ENCODE results near the gene TANC1.

The TANC1 gene

GRCh38 chr2:159063677-159064076 lies 95.2 kb downstream of the TANC1 start:
- DNase-seq (ENCODE audit: low spot score) = no peak

- DNase-seq (ENCODE audit: low spot score) = peak; percentile 14
These were observed 96.2 kb downstream of the TANC1 start for GRCh38 chr2:159064446-159065301.

DNA sequence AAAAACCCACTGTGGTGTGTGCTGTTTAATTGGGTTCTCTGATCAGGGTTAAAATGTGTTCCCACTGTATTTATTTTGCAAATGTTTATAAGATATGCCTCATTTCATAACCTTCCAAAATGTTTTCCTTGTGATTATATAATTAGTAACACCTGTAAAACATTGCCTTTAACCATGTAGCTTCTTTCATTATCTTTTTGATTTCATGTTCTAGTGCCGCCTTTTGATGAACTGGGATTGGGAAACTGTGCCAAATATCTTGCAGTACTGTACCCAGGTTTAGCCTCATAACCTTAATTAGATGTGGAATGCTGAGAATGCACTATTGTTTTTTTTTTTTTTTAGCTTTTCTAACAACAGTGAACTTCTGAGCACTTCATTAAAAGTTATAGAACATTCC lies 96.9 kb downstream of the TANC1 start:
- no peak for DNase-seq (ENCODE audit: low spot score)

GRCh38 chr2:159065891-159066290 lies 97.5 kb downstream of the TANC1 start:
- no peak for DNase-seq (ENCODE audit: low spot score)

- DNase-seq (ENCODE audit: low spot score) = no peak
These were observed 98.2 kb downstream of the TANC1 start for GRCh38 chr2:159066541-159067156.

- DNase-seq (ENCODE audit: low spot score) = no peak
These were observed 99.5 kb downstream of the TANC1 start for GRCh38 chr2:159067971-159068370.

DNA sequence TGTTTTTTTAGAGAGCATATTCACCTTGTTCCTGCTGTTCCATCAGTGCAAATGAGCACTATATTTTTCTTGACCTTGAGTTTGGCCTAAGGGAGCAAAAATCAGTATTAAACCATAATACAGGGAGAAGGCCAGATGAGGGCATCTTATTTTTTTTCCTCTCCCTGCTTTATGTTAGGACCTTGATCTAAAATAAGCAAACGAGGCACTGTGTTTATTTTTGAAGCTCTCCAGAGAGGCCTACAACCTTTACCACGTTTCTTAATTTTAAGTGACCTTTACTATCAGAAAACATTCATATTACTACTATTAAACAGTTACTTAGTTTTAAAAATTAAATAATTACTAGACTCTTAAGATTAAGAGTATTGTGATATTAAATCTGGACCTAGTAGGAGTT lies 100.8 kb downstream of the TANC1 start:
- DNase-seq (ENCODE audit: low spot score) = no peak

- no peak for DNase-seq (ENCODE audit: low spot score)
These were observed 101.8 kb downstream of the TANC1 start for GRCh38 chr2:159070235-159070634.

DNA sequence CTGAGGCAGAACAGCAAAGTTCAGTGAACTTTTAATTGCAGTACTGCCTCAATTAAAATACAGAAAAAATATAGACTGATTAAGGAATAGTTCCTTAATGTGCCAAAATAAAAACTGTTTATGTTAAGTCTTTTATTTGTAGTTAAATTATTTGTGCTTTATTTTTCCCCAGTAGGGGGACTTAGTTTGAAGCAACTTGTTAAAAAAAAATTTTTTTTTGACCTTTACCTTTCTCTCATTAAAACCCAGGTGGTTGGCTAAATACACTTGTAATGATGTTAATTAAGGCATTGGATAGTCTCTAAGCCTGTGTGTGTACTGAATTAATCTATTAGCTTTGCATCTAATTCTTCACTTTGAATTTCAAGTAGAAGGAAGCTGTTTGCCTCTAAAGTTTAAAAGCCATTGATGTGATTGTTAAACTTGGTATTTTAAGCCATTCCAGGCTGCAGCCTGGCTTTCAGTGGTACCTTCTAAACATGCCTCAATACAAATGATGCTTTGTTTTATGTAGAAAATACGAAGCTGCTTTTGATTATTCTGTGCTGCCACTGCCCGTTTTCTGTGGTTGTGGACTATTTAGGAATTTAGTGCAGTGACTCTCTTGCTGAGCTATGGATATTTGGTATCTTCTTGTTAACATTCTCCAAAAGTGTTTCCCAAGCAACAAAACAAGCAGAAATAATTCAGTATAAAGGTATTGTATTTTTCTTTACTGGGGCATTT lies 102.9 kb downstream of the TANC1 start:
- DNase-seq (ENCODE audit: low spot score) = no peak

DNA sequence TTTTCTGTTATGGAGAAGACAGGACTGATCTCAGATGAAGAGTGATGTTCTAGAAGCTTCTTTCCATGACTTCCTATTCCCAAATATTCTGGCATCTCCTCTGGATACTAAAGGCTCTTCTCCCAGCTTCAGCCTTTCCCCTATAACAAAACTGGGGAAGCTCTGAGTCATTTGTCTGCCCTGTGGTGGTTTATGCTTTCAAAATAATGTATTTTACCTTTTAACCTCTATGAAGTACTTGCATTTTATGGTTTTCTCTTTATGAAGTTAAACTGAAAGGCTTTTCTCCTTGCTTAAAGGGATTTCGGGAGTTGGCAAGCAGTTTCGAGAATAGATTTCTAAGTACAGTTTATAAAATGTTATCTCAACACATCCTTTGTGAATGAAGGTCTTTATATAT lies 104.4 kb downstream of the TANC1 start:
- no peak for DNase-seq (ENCODE audit: low spot score)

DNA sequence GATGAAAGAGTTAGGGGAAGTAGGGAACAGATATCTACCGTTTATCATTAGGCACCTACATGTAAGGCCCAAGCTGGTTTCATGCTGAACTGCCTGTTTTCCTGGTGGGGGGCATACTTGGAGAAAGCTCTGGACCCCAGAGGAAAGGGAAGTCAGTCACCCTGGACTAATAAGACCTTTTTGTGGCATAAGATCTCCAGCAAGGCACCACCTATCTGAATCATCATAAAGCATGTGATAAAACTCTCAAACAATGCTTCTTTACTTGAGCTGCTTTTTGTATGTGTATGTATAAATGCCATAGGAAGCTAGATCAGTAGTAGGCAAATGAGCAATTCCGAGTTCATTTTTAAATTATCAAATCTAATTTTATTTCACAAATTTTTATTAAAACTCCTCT lies 104.8 kb downstream of the TANC1 start:
- DNase-seq (ENCODE audit: low spot score) = peak; percentile 30

DNA sequence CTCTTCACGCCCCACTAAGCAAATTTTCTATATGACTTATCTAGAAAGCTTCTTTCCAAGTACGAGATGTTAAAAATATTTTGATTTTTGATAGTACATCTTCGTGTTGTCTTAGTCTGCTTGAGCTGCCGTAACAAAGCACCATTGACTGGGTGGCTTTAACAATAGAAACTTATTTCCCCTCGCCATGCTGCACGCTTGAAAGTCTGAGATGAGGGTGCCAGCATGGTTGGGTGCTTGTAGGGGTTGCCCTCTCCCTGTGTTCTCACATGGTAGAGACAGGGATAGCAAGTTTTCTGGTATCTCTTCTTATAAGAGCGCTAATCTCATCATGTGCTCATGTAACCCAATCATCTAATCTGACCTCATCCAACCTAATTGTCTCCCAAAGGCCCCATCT lies 106.2 kb downstream of the TANC1 start:
- no peak for DNase-seq (ENCODE audit: low spot score)

GRCh38 chr2:159075727-159076126 lies 107.3 kb downstream of the TANC1 start:
- DNase-seq (ENCODE audit: low spot score) = no peak

- no peak for DNase-seq (ENCODE audit: low spot score)
These were observed 107.8 kb downstream of the TANC1 start for GRCh38 chr2:159076241-159076640.

- no peak for DNase-seq (ENCODE audit: low spot score)
These were observed 109.4 kb downstream of the TANC1 start for GRCh38 chr2:159077869-159078268.

GRCh38 chr2:159078443-159078842 lies 110.0 kb downstream of the TANC1 start:
- DNase-seq (ENCODE audit: low spot score) = no peak

- DNase-seq (ENCODE audit: low spot score) = no peak
These were observed 112.2 kb downstream of the TANC1 start for GRCh38 chr2:159080641-159081040.

- DNase-seq (ENCODE audit: low spot score) = no peak
These were observed 113.7 kb downstream of the TANC1 start for GRCh38 chr2:159082119-159082518.

GRCh38 chr2:159084384-159085370 lies 116.2 kb downstream of the TANC1 start:
- DNase-seq (ENCODE audit: low spot score) = no peak

DNA sequence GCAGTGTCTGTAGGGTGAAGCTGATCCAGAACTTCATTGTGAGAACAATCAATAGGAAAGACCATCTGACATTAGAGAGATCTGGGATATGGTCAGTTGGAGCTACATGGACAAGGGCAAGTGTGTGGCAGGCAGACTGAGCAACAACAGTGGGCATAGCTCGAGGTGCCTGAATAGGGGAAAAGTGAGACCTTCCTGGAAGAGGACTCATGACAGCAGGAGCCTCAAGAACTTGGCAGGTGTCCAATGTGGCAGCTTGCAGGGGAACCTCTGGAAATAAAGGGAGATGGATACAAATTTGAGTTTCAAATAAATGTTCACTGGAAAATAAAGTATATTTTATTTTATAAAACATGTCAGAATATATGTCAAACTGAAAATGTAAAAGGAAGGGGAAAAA lies 117.9 kb downstream of the TANC1 start:
- no peak for DNase-seq (ENCODE audit: low spot score)

GRCh38 chr2:159086826-159087225 lies 118.4 kb downstream of the TANC1 start:
- DNase-seq (ENCODE audit: low spot score) = no peak

DNA sequence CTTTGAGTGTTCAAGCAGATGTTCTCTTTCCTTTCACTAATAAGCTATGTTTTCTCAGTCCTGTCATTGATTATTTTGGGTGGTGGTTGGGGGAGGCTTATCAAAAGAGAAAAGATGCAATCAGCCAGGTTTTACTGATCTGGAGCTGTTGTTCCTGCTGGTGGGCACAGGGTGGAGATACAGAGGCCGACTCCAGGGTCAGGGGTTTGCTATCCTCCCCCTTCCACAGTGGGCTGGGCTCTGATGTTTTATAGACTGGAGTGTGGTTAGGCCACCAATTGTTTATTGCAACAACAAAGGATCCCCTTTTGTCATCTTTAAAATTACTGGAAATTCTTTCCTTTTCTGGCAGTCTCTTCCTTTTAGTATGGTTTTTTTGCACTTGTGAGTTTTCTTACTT lies 120.5 kb downstream of the TANC1 start:
- DNase-seq (ENCODE audit: low spot score) = no peak

All from kidney tubule cell (primary cell).